Astrocyte of the cerebellum (primary cell): ENCODE measurements around the gene TECR.
"Not testable (repeated sequence)": the region's sequence is repeated elsewhere in the genome, so short reads cannot be mapped to it uniquely, and the experiment has no call there.

ENCODE experiments used
- DNase-seq: peaks from one replicate; pipeline ENCODE4 v3.0.0-alpha.2; 2011; ENCODE audit warnings: low read depth
- H3K4me3 ChIP-seq: 2 replicates; pipeline ENCODE4 v1.5.1; 2011; ENCODE audit warnings: mild to moderate bottlenecking, low read depth, low read length, moderate library complexity
- in situ Hi-C: cut with HindIII; loops from 2 replicates; pipeline ENCODE4 v1.10.0; 2017; ENCODE audit warnings: low sequenced_read_pairs
- TF ChIP-seq, protein P1 (sequence below): IDR thresholded peaks from 2 replicates; pipeline ENCODE4 v1.5.1; 2012; ENCODE audit warnings: low read length, low read depth, moderate library complexity, mild to moderate bottlenecking; ENCODE audit errors: missing control alignments

The TECR gene

DNA sequence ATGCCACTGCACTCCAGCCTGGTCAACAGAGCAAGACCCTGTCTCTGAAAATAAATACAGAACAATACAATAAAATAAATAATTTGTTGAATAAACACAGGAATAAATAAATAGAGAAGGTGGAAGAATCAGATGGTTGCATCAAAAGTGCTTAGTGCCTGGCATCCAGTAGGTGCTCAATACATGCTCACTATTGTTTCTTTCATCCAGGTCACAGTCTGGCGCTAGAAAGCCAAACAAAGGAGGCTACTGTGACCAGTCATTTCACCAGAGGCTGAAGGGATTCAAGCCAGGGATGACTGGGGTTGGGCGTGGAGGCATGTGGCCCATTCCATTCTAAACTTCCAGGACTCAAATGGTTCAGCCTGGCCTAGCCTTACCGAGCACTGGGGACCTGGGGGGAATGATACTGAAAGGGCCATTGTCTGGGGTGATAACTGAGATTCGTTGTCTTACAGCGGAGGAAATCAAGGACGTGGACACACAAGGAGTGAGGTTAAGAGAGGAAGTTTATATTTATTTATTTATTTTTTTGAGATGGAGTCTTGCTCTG is 46.1 kb downstream of the TECR start:
- TF ChIP-seq, protein P1, sequence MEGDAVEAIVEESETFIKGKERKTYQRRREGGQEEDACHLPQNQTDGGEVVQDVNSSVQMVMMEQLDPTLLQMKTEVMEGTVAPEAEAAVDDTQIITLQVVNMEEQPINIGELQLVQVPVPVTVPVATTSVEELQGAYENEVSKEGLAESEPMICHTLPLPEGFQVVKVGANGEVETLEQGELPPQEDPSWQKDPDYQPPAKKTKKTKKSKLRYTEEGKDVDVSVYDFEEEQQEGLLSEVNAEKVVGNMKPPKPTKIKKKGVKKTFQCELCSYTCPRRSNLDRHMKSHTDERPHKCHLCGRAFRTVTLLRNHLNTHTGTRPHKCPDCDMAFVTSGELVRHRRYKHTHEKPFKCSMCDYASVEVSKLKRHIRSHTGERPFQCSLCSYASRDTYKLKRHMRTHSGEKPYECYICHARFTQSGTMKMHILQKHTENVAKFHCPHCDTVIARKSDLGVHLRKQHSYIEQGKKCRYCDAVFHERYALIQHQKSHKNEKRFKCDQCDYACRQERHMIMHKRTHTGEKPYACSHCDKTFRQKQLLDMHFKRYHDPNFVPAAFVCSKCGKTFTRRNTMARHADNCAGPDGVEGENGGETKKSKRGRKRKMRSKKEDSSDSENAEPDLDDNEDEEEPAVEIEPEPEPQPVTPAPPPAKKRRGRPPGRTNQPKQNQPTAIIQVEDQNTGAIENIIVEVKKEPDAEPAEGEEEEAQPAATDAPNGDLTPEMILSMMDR, result no peak
- DNase-seq, result no peak
- in situ Hi-C loops, result no loop called here
- no peak overlapping the region for H3K4me3 ChIP-seq

DNA sequence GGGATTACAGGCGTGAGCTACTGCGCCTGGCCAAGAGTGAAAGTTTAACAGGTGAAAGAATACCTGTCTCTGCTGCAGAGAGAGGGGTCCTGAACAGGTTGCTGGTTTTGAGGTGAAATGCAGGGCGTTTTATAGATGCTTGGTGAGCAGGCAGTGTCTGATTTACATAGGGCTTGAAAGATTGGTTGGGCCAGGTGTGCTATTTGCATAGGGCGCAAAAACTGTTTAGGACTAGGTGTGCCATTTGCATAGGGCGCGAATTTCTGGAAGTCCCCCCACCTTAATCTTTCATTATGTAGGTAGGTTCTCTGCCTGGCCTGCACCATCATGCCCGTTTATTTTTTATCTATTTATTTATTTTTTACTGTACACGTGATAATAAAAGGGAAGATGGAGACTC is 47.0 kb downstream of the TECR start:
- H3K4me3 ChIP-seq, result no peak overlapping the region
- TF ChIP-seq, protein P1, result no peak
- DNase-seq, result no peak
- in situ Hi-C loops, result no loop called here

DNA sequence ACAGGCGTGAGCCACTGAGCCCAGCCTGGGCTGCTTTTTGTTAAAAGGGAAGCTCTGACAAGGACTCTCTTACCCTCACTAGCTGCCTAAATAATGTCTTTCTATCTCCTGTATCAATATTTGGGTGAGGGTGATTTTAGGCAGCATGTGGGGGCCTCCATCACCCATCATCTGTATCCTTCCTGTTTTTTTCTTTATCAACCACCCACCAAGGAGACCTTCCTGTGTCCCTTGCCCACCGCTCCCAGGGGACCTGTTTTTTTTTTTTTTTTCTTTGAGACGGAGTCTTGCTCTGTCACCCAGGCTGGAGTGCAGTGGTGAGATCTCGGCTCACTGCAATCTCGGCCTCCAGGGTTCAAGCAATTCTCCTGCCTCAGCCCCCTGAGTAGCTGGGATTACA is 47.9 kb downstream of the TECR start:
- in situ Hi-C loops, result no loop called here
- DNase-seq, result no peak
- TF ChIP-seq, protein P1, result no peak
- no peak overlapping the region for H3K4me3 ChIP-seq

DNA sequence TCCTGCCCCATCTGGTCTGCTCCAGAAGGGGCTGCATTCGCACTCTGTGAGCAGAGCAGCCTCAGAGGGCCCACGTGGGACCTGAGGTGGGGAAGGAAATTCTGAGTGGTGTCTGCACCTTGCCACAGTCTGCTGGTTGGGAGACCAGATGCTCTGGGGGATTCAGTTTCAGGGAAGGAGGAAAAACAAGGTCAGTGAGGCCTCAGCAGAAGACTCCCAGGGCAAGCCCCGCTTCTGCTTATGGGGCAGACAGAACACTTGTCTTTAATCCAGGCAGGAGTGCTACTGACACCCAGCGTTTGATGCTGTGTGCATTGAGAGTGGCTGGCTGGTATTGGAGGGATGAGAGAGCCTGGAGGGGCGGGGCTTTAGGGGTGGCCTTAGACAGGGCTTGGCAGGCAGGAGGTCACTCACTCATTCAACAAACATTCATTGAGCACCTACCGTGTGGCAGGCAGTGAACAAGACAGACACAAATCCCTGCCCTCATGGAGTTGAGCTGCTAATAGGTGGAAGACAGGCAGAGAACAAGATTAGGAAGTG is 48.6 kb downstream of the TECR start:
- in situ Hi-C loops, result no loop called here
- no peak for DNase-seq
- TF ChIP-seq, protein P1, result no peak
- H3K4me3 ChIP-seq, result no peak overlapping the region

DNA sequence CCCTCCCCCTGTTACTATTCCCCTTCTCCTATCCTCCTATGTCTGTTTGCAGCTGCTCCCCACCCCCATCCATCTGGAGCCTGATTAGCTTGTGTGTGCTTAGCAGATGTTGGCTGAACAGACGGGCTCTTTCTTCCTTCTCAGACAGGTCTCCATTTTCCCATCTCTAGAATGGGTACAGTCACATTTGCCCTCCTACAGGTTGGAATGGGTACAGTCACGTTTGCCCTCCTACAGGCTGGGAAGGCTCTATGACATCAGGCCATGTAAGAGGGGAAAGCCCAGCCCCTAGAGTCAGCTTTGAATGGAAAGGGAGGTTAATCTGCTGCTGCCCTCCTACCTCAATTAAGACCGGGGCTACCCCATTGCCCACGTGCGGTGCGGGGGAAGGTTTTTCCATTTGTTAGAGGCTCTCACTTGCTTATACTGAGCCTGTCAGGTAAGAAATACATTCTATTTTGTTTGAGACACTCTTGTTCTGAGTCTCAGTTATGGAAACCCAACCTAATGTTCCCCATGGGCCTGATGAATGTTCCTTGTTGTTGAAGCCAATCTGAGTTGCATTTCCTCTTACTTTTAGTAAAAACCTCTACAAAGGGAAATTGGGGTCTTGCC is 51.3 kb downstream of the TECR start:
- no peak overlapping the region for H3K4me3 ChIP-seq
- in situ Hi-C loops, result no loop called here
- DNase-seq, result no peak
- TF ChIP-seq, protein P1, result no peak

DNA sequence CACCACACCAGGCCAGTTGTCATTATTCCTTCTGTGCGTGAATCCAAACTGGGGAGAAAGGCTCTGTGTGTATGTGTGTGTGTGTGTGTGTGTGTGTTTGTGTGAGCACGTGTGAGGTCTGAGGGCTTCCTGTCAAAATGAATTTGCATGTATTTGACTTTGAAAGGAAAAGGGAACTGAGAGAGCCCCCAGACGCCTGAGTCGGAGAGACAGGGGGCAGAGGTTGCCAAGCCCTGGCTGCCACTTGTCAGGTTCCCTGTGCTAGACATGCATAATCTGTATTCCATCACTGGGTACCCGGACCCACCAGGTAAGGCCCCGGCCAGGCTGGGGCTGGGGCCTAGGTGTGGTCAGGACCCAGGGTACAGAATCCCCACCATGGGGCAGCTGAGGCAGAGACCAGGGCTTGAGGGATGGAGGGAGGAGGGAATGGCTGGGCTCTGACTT is 53.5 kb downstream of the TECR start, which contains the start of gene CLEC17A:
Gene CLEC17A, plus strand, starts transcription at position 191 of the 447 bp plus-strand sequence. Its CDS starts 77 bp downstream, at position 268.
- TF ChIP-seq, protein P1, result no peak
- no peak within 1 kb of the TSS for H3K4me3 ChIP-seq
- no peak for DNase-seq
- in situ Hi-C loops, result no loop called here

DNA sequence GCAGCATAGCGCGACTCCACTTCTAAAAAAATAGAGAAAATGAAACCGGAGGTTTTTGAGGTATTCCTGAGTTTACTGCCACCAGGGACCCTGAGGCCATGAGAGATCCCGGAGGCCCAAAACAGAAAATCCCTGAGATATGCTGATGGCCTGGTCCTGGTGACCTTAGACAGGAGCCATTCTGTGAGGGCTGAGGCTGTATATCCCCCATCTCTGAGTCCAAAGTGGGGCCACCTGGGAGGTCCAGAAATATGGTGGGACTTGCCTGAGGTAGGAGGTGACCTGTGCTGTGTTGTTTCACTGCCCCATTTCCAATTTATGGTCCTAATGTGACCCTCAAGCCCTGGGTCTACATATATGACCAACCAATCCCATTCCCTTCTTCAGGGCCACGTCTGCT is 55.0 kb downstream of the TECR start:
- in situ Hi-C loops, DNase-seq, H3K4me3 ChIP-seq: not testable (repeated sequence)

DNA sequence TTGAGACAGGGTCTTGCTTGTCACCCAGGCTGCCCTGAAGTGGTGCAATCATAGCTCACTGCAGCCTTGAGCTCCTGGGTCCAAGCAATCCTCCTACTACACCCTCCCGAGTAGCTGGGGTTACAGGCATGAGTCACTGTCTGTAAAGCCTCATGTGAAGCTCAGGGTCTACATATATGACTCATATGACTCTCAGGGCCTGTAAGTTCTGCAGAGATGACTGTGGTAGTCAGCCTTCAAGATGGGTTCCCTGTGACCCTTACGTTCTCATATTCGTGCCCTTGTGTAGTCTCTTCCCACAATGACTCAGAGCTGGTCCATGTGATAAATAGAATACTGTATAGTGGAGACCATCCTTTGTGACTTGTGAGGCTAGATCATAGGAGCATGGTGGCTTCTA is 55.8 kb downstream of the TECR start:
- H3K4me3 ChIP-seq, in situ Hi-C loops, DNase-seq: not testable (repeated sequence)

DNA sequence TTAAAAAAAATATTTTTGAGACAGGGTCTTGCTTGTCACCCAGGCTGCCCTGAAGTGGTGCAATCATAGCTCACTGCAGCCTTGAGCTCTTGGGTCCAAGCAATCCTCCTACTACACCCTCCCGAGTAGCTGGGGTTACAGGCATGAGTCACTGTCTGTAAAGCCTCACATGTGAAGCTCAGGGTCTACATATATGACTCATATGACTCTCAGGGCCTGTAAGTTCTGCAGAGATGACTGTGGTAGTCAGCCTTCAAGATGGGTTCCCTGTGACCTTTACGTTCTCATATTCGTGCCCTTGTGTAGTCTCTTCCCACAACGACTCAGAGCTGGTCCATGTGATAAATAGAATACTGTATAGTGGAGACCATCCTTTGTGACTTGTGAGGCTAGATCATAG is 60.0 kb downstream of the TECR start:
- H3K4me3 ChIP-seq, in situ Hi-C loops, DNase-seq: not testable (repeated sequence)
